T-helper 22 cell (primary cell): ENCODE data around the gene SPZ1.
"Not testable (repeated sequence)": the region's sequence is repeated elsewhere in the genome, so short reads cannot be mapped to it uniquely, and the experiment has no call there.

Experiments used
- DNase-seq: peaks from one replicate; pipeline ENCODE4 v3.0.0-alpha.2; 2020; ENCODE audit warnings: low read depth

Gene SPZ1

DNA sequence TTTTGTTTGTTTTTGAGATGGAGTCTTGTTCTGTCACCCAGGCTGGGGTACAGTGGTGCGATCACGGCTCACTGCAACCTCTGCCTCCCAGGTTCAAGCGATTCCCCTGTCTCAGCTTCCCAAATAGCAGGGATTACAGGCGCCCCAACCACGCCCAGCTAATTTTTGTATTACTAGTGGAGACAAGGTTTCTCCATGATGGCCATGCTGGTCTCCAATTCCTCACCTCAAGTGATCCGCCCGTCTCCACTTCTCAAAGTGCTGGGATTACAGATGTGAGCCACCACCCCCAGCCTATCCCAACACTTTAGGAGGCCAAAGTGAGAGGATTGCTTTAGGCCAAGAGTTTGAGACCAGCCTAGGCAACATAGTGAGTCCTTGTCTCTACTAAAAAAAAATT, 19.3 kb downstream of the SPZ1 start:
- DNase-seq, result no peak

DNA sequence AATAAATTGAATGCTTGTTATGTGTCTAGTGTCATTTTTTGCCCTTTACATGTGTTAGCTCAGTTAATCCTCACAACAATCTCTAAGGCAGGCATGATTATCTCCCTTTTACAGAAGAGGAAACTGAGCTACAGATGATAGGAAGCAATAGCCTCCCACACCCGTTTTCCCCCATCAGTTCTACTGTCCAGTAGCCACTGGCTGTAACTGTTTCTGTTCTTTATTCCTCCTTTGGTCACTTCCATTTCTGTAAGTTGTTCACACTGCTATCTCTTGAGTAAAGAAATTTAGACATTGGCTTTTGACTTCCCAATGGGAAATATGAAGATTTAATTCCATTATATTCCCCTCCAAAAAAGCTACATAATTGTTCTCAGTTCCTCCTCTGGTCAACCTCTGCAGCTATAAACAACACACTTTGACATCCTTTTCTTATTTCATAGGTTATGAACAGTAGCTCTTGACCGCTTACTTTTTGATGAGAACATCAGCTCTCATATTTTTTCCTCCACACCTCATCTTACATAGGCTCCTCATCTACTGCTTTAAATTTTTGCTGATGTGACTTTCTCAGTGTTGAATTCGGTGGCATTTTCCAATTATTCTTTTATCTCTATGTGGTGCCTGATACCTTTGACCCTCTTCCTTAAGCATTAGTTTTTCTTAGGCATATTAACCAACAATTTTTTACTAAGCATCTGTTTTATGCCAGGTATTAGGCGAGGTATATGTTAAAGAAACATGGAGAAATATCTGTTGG, 21.4 kb downstream of the SPZ1 start:
- no peak for DNase-seq

DNA sequence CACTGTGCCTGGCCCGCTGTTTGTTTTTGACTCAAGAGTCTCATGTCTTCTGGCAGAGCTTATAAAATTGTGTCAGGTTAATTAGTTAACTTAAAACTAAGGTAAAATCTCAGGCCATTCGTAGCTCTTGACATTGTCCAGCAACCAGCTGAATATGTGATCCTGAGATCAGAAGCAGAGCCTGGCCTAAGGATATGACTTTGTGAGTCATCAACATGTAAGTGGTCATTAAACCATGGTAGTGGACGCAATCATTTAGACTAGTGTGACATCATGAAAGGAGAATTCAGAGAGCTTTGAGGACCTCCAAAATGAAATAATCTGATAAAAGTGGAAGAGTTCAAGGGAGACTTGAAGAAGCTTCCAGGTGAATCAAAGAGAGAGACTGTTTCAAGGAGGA, 23.3 kb downstream of the SPZ1 start:
- DNase-seq, result no peak

DNA sequence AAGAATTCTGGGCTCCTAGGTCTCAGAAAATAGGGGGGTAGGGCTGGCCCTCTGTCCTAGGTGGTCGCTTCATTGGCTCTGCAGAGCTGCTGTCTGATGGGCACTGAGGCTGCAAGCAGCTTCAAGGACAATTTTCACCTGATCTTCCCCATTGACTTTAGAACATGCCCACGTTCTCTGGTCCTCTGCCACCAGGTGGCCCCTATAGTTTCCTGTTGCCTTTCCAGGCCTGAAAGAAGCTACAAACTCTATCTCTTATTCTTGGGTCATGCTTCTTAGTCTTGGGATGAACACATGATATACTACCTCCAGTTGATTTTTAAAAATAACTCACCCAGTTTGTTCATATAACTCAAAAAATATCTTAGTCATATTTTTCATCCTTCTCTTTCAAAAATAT, 26.3 kb downstream of the SPZ1 start:
- DNase-seq, result no peak

DNA sequence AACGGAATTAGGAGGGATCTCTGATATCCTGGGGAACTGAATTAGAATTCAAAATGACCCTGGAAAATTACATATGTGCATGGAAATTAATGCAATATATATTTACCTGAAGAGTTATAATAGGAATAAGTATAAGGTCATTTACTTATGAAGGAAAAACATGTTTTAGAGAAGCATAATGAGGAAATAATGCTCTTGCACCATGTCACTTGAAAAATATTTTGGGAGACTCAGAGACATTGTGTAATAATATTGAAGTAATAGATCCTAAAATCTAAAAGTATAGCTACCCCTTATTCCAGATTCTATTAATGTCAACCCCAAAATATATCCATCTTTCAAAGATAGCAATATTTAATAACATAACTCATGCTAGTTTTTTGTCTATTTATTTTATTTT, 28.4 kb downstream of the SPZ1 start:
- DNase-seq, result no peak

DNA sequence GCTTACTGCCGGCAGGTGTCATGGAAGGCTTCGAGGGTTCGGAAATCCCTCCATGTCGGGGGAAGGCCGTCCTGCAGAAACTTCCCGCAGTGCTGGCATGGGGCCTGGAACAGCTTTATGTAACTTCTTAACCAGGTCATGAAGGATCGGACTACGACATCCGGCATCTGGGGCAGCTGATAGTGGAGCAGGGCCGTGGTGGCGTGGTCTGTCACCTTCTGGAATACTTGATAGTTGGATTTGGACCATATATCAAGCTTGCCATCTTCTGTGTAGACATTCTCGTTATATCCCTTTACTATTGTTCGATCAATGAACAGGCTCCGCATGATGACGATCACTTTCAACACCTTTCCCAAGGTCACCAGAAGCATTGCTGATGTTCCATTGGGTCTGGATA, 31.2 kb downstream of the SPZ1 start:
- not testable (repeated sequence) for DNase-seq

DNA sequence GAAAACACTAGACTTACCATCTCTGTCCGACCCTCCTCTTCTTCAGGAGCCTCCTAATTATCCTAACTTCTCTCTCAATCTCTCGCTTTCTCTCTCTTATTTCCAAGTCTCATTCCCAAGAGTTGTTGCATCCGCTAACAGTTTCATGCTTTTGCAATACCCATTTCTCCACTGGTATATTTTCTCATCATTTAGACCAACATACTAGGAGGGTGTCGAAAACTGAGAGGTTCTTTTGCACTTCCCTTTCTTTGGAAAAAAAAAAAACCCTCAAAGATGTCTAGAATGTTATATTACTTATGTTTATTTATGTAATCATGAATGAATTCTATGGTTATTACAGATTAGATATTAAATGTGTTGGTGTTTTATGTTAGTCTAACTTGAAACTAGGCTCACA, 35.9 kb downstream of the SPZ1 start:
- DNase-seq, result no peak

DNA sequence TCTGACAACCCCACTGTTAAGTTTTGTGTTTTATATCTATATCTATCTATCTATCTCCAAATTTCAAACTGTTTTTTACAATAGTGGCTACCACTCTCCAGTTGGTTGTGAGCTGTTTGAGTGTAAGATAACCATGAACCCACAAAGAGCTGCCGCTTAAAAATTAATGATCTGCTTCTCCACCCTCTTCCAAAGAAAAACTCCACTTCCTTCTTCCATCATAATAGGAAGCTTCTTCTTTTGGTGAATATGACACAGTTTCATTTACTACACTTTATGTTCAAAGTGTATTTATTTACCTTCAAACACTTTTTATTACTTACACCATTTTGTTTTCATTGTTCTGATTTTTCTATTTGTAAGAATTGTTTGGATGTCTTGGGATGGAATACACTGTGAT, 37.9 kb downstream of the SPZ1 start:
- DNase-seq, result no peak

DNA sequence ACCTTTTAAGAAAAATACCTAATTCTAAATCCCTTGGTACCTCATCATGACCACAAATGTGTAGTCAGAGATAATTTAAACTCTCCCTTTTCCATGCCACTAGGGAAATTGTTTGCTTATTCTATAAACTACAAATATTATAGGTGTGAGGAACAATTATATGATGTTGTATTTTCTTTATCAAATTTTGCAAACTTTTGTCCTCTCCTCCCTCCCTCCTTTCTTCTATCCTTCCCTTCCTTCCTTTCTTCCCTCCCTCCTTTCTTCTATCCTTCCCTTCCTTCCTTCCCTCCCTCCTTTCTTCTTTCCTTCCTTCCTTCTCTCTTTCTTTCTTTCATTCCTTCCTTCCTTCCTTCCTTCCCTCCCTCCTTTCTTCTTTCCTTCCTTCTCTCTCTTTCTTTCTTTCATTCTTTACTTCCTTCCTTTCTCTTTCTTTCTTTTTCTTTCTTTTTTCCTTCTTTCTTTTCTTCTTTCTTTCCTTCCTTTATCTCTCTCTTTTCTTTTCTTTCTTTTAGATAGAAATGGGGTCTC, 41.2 kb downstream of the SPZ1 start:
- no peak for DNase-seq

DNA sequence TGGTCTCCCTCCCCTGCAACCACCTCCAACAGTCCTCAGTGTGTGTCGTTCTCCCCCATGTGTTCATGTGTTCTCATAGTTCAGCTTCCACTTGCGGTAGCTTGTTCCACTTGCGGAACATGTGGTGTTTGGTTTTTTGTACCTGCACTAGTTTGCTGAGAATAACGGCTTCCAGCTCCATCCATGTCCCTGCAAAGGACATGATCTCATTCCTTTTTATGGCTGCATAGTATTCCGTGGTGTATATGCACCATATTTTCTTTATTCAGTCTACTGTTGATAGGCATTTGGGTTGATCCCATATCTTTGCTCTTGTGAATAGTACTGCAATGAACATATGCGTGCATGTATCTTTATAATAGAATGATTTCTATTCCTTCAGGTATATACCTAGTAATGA, 45.1 kb downstream of the SPZ1 start:
- DNase-seq, result no peak

DNA sequence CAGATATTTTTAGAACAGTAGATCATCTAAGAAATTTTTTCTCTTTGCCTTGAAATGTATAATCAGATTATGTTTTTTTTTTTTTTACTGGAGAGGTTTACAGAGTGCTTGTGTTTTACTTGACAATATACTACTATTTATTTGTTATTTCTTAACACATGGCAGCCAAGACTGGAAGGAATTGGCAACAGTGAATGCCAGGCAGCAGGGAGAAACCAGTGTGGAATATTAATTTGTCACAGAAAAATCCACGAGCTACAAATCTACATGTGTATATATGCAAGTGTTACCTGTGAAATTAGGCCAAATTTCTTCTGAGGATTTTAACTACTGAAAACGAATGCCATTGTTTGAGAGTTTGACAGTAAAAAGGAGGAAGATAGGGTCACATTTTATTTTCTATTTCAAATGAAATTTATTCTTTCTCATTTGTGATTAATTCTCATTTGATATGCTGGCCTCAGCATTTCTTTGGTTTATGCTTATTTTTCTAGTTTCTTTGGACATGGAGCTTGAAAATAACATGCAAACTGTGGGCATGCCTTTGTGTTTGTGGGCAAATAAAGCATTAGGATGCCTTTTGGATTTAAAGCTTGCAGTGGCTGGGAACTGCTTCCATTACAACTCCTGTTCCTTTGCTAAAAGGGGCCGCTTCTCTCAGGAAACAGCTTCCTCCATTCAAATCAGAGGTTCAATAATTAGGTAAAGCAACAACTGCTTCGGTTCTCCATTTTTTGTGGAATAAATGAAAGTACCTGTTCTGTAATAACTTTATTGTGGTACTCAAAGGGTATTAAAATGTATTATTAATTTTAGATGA, 49.1 kb downstream of the SPZ1 start:
- DNase-seq, result no peak

DNA sequence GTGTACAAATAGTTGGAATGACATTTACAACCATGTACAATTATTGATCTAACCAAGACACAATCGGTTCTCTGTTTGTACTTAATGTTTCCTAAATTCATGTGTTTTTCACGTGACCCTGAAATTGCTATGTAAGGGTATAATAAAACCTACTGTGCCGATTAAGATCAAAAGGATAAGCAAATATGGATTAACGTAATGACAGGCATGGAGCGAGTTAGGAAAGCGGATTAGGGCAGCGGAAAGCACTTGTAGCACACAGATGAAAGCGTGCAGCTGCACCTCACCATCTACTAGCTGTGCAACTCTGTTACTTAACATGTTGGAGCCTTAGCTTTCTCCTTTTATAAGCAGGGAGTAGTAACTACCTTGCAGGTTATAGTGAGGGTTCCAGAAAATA, 49.7 kb downstream of the SPZ1 start:
- no peak for DNase-seq

DNA sequence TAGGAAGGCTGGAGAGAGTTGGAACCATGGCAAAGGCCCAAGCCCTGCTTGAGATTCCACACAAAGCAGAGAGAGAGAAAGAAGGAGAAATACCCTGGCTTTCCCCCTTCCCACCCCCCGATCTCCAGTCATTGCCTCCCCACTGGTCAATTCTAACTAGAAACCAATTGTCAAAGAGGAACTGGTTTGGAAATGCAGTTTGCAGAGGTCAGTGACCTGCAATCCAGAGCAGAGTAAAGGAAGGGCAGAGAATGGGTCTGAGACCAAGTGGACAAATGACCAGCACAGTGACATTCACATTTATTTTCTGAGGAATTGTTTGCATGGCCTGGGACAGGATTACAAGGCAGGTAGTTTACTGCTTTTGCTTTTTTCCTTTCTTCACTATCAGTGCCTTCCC, 50.6 kb downstream of the SPZ1 start:
- no peak for DNase-seq
